HG02981 (cell line): ENCODE measurements around the gene FIZ1.

Source experiments
- ATAC-seq: cut with Tn5 transposase; IDR thresholded peaks from one replicate; pipeline ENCODE4 v1.9.1; 2021; ENCODE audit warnings: mild to moderate bottlenecking, moderate library complexity; ENCODE audit not compliant: unreplicated experiment

FIZ1 gene

DNA sequence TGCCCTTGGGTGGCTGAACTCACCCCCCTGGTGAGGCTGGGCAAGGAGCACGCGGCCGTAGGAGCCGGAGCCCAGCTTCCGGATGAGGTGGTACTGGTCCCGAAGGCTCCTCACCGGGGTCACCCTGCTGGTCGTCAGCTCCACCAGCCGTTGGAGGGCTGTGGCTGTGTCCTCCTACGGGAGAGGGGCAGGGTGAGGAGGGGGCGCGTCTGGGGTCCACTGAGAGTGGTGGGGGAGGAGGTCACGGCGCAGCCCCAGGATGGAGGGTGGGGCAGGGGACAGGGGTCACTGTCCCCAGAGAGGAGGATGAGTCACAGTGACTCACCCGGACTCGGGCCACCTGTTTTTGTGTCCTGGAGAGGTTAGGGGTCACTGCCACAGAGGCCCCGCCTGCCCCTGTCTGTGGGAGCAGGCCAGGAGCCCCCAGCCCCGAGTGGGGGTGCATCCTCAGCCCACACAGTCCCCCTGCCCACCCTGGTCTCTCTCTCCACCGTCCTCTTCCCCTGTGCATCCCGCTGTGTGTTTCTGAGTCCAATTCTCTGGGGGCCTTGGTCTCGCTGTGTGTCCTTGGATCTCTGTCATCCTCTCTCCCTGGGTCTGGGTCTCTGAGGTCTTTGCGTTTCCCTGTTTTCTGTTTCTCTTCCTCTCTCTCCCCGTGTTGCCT is 54.4 kb downstream of the FIZ1 start:
- ATAC-seq, result no peak

DNA sequence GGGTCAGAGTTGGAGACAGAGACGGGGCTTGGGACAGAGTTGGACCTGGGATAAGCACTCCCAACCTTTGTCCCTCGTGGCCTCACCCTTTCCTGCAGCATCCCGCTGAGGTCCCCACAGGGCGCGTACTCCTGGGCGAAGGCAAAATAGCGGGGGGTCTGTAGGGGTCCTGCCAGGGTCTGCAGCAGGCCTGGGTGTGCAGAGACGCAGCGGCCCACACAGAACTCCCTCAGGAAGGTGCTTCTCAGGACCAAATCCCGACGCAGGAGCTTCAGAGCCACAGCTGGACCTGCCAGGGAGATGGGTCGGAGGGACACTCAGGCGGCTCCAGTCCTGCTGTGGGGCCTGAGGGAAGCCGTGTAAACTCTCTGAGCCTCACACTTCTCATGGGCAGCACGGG is 55.3 kb downstream of the FIZ1 start:
- ATAC-seq, result no peak

DNA sequence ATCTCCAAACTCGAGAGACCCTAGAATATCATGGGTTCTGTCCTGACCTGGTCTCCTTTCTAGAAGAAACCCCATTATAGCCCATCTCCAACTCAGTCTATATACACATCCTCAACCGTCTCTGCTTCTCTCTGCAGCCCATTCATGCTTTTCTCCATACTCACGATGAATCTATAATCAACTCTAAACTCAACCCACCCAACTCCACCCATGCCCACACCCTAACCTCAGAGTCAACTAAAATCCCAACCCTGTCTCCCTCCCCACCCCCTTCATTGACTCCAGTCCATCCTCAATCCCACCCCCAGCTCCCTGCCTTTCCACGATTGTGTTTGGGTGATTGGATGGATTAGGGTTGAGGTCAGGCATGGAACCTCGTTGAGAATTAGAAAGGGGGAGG is 55.8 kb downstream of the FIZ1 start:
- no peak for ATAC-seq

DNA sequence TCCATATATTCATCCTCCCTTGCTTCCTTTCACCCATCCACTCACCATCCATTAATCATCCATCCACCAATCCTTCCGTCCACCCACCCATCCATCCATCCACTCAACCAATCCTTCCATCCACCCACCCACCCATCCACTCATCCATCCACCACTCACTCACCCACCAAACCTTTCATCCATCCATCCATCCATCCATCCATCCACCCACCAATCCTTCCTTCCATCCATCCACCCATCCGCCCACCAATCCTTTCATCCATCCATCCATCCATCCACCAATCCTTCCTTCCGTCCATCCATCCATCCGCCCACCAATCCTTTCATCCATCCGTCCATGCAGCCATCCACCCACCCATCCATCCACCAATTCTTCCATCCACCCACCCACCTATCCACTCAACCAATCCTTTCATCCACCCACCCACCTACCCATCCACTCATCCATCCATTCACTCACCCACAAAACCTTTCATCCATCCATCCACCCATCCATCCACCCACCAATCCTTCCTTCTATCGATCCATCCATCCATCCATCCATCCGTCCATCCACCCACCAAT is 56.9 kb downstream of the FIZ1 start:
- ATAC-seq, result no peak
